Measurements from ENCODE around the gene PCID2. TPM values are rescaled to one million over a fixed set of nuclear protein-coding genes. Genes with fewer than 3 reads are reported as not detected.
A peak's percentile ranks its signal among the peaks of the same experiment; 100 is the strongest.
"Not testable (repeated sequence)": the region's sequence is repeated elsewhere in the genome, so short reads cannot be mapped to it uniquely, and the experiment has no call there.

PCID2 gene
- total RNA-seq = 100 to 1,000 TPM in 1 of 2 donors, 10 to 100 TPM in 1; 56.5 to 135 TPM

GRCh38 chr13:113208421-113209335, at the start of gene PCID2:
PCID2 (minus strand) TSS chr13:113208669; CDS start chr13:113208634, 35 bp downstream.
- H3K27ac Mint-ChIP-seq = peak within 1 kb of the TSS; percentile 90
- peak within 1 kb of the TSS; percentile 97 for H3K4me3 Mint-ChIP-seq

DNA sequence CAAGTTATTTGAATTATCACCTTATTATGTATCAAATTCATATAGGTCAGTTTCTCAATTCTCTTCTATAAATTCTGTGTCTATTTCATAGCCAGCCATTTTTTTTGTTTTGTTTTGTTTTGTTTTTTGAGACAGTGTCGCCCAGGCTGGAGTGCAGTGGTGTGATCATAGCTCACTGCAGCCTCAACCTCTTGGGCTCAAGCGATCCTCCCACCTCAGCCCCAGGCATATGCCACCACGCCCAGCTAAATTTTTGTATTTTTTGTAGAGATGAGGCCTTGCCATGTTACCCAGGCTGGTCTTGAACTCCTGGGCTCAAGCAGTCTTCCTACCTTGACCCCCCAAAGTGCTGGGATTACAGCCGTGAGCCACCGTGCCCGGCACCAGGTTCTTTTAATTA, 49.4 kb upstream of the PCID2 start:
- Mint-ChIP-seq H3K27ac (peak overlapping the region; percentile 46), H3K36me3 (ENCODE audit: low read depth) (peaks cover 96% of the 10 kb centered on the region)
- not testable (repeated sequence) for H3K9me3 Mint-ChIP-seq; H3K4me1 Mint-ChIP-seq; ATAC-seq (replicated peaks); H3K27me3 Mint-ChIP-seq; H3K4me3 Mint-ChIP-seq

More at GRCh38 chr13:113208421-113209335, at the start of gene PCID2:
- H3K4me1 Mint-ChIP-seq = peaks cover 36% of the 10 kb centered on the region
- peaks cover 63% of the 10 kb centered on the region for H3K36me3 Mint-ChIP-seq (ENCODE audit: low read depth)
- H3K9me3 Mint-ChIP-seq = no peaks in the 10 kb centered on the region
- peak; percentile 76 for ATAC-seq (replicated peaks)
- H3K27me3 Mint-ChIP-seq = no peaks in the 10 kb centered on the region

DNA sequence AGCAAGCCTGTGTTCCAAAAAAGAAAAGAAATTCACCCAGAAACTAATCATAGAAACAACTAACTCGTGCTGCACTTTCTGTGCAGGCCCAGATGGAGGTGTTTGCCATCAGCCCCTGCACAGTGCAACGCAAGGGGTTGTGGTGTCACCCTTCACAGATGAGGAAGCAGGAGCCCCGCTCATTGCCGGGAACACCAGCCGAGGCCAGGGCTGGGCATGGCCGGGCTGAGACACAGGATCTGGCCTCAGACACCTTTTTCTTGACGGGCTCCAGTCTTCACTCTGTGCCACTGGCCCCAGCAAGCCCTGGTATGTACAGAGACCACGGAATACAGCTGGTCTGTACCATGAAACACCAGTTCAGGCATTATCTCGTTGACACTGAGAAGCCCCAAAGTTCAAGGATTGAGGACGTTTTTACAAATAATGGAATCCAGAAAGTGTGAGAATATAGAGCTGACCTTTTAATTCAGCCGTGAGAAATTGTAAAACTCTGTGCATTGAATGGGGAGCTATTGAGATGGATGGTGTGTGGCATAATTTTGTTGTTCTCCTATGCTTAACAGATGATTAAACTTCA, 44.1 kb upstream of the PCID2 start:
- ATAC-seq (replicated peaks) = no peak
- Mint-ChIP-seq H3K27ac (no peak overlapping the region), H3K4me3 (no peak overlapping the region), H3K27me3 (no peaks in the 10 kb centered on the region), H3K9me3 (no peaks in the 10 kb centered on the region), H3K36me3 (ENCODE audit: low read depth) (peaks cover 100% of the 10 kb centered on the region), H3K4me1 (no peaks in the 10 kb centered on the region)

DNA sequence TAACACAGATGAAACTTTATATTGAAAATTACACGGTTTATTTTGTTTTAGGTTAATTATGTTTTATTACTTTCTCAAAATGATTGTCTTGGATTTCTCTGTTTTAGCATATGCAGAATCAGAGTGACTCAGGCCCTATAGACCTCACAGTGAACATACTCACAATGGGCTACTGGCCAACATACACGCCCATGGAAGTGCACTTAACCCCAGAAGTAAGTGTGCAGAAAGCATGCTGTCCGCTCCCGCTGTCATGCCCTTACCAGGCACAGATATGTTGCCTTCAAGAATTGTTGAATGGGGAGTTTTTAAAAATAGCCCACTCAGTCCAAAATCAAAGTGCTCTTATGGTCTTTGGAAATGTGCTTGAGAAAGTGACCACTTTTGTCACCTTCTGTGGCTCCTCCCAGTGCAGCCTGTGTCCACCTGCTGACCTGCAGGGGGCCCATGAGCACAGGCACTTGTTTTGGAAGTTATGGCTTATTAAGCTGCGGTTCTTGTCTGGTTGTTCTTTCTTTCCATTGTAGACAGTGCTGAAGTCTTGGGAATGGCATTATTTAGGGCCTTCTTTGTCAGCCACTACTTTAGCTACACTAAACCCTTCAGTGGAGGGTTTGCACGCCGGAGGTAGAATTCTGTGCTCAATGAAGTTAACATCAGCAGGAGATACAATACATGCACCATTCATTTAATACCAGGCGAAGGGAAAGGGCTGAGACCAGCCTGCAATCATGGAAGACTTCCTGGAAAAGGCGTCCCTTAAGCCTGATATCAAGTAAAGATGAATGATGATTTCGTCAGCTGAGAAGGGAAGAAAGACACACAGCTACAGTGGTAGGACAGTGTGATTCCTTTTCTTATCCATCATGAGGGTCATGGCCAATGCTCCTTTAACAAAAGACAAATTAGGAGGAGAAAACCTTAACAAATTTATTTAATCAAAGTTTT, 37.7 kb upstream of the PCID2 start:
- no peaks in the 10 kb centered on the region for H3K9me3 Mint-ChIP-seq
- H3K27ac Mint-ChIP-seq = peak overlapping the region; percentile 52

GRCh38 chr13:113243847-113244246, 35.4 kb upstream of the PCID2 start:
- Mint-ChIP-seq H3K27me3 (no peaks in the 10 kb centered on the region), H3K4me3 (no peak overlapping the region), H3K4me1 (no peaks in the 10 kb centered on the region), H3K36me3 (ENCODE audit: low read depth) (peaks cover 100% of the 10 kb centered on the region), H3K9me3 (no peaks in the 10 kb centered on the region), H3K27ac (no peak overlapping the region)
- no peak for ATAC-seq (replicated peaks)

More for the DNA sequence above, 37.7 kb upstream of the PCID2 start:
- Mint-ChIP-seq H3K27me3 (no peaks in the 10 kb centered on the region), H3K4me1 (no peaks in the 10 kb centered on the region), H3K36me3 (ENCODE audit: low read depth) (peaks cover 100% of the 10 kb centered on the region), H3K4me3 (no peak overlapping the region)
- no peak for ATAC-seq (replicated peaks)

DNA sequence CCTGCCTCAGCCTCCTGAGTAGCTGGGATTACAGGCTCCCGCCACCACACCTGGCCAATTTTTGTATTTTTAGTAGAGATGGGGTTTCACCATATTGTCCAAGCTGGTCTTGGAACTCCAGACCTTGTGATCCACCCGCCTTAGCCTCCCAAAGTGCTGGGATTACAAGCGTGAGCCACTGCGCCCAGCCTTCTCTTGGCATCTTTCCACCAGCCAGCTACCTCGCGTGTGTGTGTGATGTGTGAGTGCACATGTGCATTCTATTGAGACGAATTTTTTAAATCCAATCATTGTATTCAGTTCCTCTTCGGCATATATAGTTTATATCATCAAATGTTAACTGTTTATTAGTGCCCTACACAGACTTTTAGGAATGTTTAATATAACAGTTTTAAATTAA, 33.2 kb upstream of the PCID2 start:
- H3K36me3 Mint-ChIP-seq (ENCODE audit: low read depth) = peaks cover 96% of the 10 kb centered on the region
- H3K27me3 Mint-ChIP-seq; ATAC-seq (replicated peaks); H3K4me3 Mint-ChIP-seq; H3K9me3 Mint-ChIP-seq; H3K4me1 Mint-ChIP-seq; H3K27ac Mint-ChIP-seq: not testable (repeated sequence)

GRCh38 chr13:113239986-113240385, 31.5 kb upstream of the PCID2 start:
- H3K27ac Mint-ChIP-seq = no peak overlapping the region
- H3K4me3 Mint-ChIP-seq = no peak overlapping the region
- no peaks in the 10 kb centered on the region for H3K27me3 Mint-ChIP-seq
- no peaks in the 10 kb centered on the region for H3K4me1 Mint-ChIP-seq
- H3K36me3 Mint-ChIP-seq (ENCODE audit: low read depth) = peaks cover 96% of the 10 kb centered on the region
- ATAC-seq (replicated peaks) = no peak
- no peaks in the 10 kb centered on the region for H3K9me3 Mint-ChIP-seq

DNA sequence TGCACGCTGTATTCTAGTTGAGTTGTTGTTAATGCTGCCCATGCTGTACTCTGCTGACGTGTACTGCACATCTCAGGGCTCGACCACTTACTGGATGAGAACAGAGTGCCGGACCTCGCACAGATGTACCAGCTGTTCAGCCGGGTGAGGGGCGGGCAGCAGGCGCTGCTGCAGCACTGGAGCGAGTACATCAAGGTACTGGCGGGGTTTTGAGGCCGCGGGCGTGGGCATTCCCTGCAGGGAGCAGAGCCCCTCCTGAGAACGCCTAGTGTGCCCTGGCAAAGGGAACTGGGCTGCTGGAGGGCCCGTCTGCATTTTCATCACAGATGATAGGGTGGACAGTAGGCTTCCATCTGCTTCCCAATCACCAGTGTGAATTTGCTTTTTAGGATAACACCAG, 30.9 kb upstream of the PCID2 start:
- ATAC-seq (replicated peaks) = no peak
- Mint-ChIP-seq H3K4me3 (no peak overlapping the region), H3K27ac (no peak overlapping the region), H3K27me3 (no peaks in the 10 kb centered on the region), H3K36me3 (ENCODE audit: low read depth) (peaks cover 96% of the 10 kb centered on the region), H3K9me3 (no peaks in the 10 kb centered on the region), H3K4me1 (no peaks in the 10 kb centered on the region)

GRCh38 chr13:113238536-113238935, 30.1 kb upstream of the PCID2 start:
- ATAC-seq (replicated peaks) = no peak
- H3K4me3 Mint-ChIP-seq = no peak overlapping the region
- H3K27me3 Mint-ChIP-seq = no peaks in the 10 kb centered on the region
- no peak overlapping the region for H3K27ac Mint-ChIP-seq
- H3K4me1 Mint-ChIP-seq = no peaks in the 10 kb centered on the region
- H3K9me3 Mint-ChIP-seq = no peaks in the 10 kb centered on the region
- H3K36me3 Mint-ChIP-seq (ENCODE audit: low read depth) = peaks cover 96% of the 10 kb centered on the region

- Mint-ChIP-seq H3K36me3 (ENCODE audit: low read depth) (peaks cover 92% of the 10 kb centered on the region), H3K27ac (peak overlapping the region; percentile 22), H3K4me3 (no peak overlapping the region), H3K9me3 (no peaks in the 10 kb centered on the region), H3K27me3 (no peaks in the 10 kb centered on the region), H3K4me1 (peaks cover 10% of the 10 kb centered on the region)
- no peak for ATAC-seq (replicated peaks)
Measured at GRCh38 chr13:113233101-113233500, 24.6 kb upstream of the PCID2 start.

- H3K4me1 Mint-ChIP-seq = peaks cover 10% of the 10 kb centered on the region
- no peaks in the 10 kb centered on the region for H3K27me3 Mint-ChIP-seq
- peaks cover 92% of the 10 kb centered on the region for H3K36me3 Mint-ChIP-seq (ENCODE audit: low read depth)
- H3K9me3 Mint-ChIP-seq = no peaks in the 10 kb centered on the region
- peak overlapping the region; percentile 22 for H3K27ac Mint-ChIP-seq
- ATAC-seq (replicated peaks) = peak; percentile 46
- no peak overlapping the region for H3K4me3 Mint-ChIP-seq
Measured at GRCh38 chr13:113232208-113233003, 23.9 kb upstream of the PCID2 start.

GRCh38 chr13:113231306-113232207, 23.1 kb upstream of the PCID2 start:
- peak; percentile 38 for ATAC-seq (replicated peaks)
- Mint-ChIP-seq H3K27me3 (no peaks in the 10 kb centered on the region), H3K27ac (peak overlapping the region; percentile 22), H3K4me3 (no peak overlapping the region), H3K36me3 (ENCODE audit: low read depth) (peaks cover 92% of the 10 kb centered on the region), H3K4me1 (peaks cover 10% of the 10 kb centered on the region), H3K9me3 (no peaks in the 10 kb centered on the region)

- Mint-ChIP-seq H3K36me3 (ENCODE audit: low read depth) (peaks cover 92% of the 10 kb centered on the region), H3K9me3 (no peaks in the 10 kb centered on the region), H3K27ac (no peak overlapping the region), H3K27me3 (no peaks in the 10 kb centered on the region), H3K4me3 (no peak overlapping the region), H3K4me1 (peaks cover 10% of the 10 kb centered on the region)
- ATAC-seq (replicated peaks) = no peak
Measured at GRCh38 chr13:113229791-113230190, 21.3 kb upstream of the PCID2 start.
